Ishikawa (cell line): ENCODE data around the gene KRTAP1-1.

Experiments used
- CEBPB ChIP-seq: IDR thresholded peaks from 2 replicates; pipeline ENCODE4 v1.6.1; 2012
- EP300 ChIP-seq: IDR thresholded peaks from 2 replicates; pipeline ENCODE4 v1.6.1; 2012; ENCODE audit warnings: borderline replicate concordance
- RAD21 ChIP-seq: IDR thresholded peaks from 2 replicates; pipeline ENCODE4 v1.6.1; 2012; ENCODE audit warnings: low read depth

GRCh38 chr17:41015454-41015853 is 25.8 kb downstream of the KRTAP1-1 start:
- TF ChIP-seq RAD21 (no peak), CEBPB (no peak), EP300 (no peak)
